ENCODE data around the gene DCPS.
A peak's percentile ranks its signal among the peaks of the same experiment; 100 is the strongest.
"Not testable (repeated sequence)": the region's sequence is repeated elsewhere in the genome, so short reads cannot be mapped to it uniquely, and the experiment has no call there.

GRCh38 chr11:126373389-126374066 is 69.7 kb downstream of the DCPS start:
- TF ChIP-seq GATA2 (IDR thresholded peaks at IDR 0.05; ENCODE audit: low read depth, low read length): peak; percentile 49
- not testable (repeated sequence) for TF ChIP-seq GATA3 (IDR thresholded peaks at IDR 0.05; ENCODE audit: low read depth, low read length)
